Measurements from ENCODE around the gene NKIRAS1. TPM values are rescaled to one million over a fixed set of nuclear protein-coding genes. Genes with fewer than 3 reads are reported as not detected.

NKIRAS1 gene
- total RNA-seq, 1 experiment from 2014 or later, result 7.3 TPM

- Mint-ChIP-seq H3K27me3 (ENCODE audit: low read depth) (no peaks in the 10 kb centered on the region), H3K36me3 (peaks cover 66% of the 10 kb centered on the region), H3K4me3 (no peak overlapping the region), H3K4me1 (no peaks in the 10 kb centered on the region), H3K9me3 (peaks cover 7% of the 10 kb centered on the region), H3K27ac (no peak overlapping the region)
- TF ChIP-seq HMGA2 (CRISPR knock-in tag; IDR thresholded peaks at IDR 0.05) (no peak), ZNF512 (CRISPR knock-in tag; IDR thresholded peaks at IDR 0.05; ENCODE audit: borderline replicate concordance) (no peak), ZSCAN18 (CRISPR knock-in tag; IDR thresholded peaks at IDR 0.05) (no peak), ELF4 (CRISPR knock-in tag; IDR thresholded peaks at IDR 0.05; ENCODE audit: low read depth) (no peak), AR (CRISPR knock-in tag; IDR thresholded peaks at IDR 0.05) (no peak), ZBTB43 (CRISPR knock-in tag; IDR thresholded peaks at IDR 0.05) (no peak), SMAD4 (CRISPR knock-in tag; IDR thresholded peaks at IDR 0.05) (no peak), NFYB (CRISPR knock-in tag; conservative IDR thresholded peaks at IDR 0.05; ENCODE audit: low read depth) (no peak), PRDM15 (CRISPR knock-in tag; IDR thresholded peaks at IDR 0.05) (no peak), OVOL2 (CRISPR knock-in tag; IDR thresholded peaks at IDR 0.05; ENCODE audit: borderline replicate concordance) (no peak), ESRRA (CRISPR knock-in tag; IDR thresholded peaks at IDR 0.05; ENCODE audit: borderline replicate concordance) (no peak), ZNF121 (CRISPR knock-in tag; IDR thresholded peaks at IDR 0.05) (no peak), IRF2 (CRISPR knock-in tag; IDR thresholded peaks at IDR 0.05; ENCODE audit: borderline replicate concordance, low read depth) (no peak), FOXK1 (CRISPR knock-in tag; IDR thresholded peaks at IDR 0.05) (no peak), ZNF138 (CRISPR knock-in tag; conservative IDR thresholded peaks at IDR 0.05) (no peak), ZNF281 (CRISPR knock-in tag; IDR thresholded peaks at IDR 0.05) (no peak)
- TF ChIP-seq, protein P1, sequence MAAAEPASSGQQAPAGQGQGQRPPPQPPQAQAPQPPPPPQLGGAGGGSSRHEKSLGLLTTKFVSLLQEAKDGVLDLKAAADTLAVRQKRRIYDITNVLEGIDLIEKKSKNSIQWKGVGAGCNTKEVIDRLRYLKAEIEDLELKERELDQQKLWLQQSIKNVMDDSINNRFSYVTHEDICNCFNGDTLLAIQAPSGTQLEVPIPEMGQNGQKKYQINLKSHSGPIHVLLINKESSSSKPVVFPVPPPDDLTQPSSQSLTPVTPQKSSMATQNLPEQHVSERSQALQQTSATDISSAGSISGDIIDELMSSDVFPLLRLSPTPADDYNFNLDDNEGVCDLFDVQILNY (CRISPR knock-in tag; IDR thresholded peaks at IDR 0.05), result no peak
- TF ChIP-seq, protein P2, sequence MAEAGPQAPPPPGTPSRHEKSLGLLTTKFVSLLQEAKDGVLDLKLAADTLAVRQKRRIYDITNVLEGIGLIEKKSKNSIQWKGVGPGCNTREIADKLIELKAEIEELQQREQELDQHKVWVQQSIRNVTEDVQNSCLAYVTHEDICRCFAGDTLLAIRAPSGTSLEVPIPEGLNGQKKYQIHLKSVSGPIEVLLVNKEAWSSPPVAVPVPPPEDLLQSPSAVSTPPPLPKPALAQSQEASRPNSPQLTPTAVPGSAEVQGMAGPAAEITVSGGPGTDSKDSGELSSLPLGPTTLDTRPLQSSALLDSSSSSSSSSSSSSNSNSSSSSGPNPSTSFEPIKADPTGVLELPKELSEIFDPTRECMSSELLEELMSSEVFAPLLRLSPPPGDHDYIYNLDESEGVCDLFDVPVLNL (CRISPR knock-in tag; IDR thresholded peaks at IDR 0.05; ENCODE audit: borderline replicate concordance, low read depth), result no peak
- TF ChIP-seq, protein P3, sequence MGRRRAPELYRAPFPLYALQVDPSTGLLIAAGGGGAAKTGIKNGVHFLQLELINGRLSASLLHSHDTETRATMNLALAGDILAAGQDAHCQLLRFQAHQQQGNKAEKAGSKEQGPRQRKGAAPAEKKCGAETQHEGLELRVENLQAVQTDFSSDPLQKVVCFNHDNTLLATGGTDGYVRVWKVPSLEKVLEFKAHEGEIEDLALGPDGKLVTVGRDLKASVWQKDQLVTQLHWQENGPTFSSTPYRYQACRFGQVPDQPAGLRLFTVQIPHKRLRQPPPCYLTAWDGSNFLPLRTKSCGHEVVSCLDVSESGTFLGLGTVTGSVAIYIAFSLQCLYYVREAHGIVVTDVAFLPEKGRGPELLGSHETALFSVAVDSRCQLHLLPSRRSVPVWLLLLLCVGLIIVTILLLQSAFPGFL (CRISPR knock-in tag; IDR thresholded peaks at IDR 0.05; ENCODE audit: borderline replicate concordance), result no peak
- ChIA-PET POLR2A (no interaction called here), CTCF (no interaction called here)
- DNase-seq (ENCODE audit: low spot score) (no peak), ATAC-seq (no peak)
These were observed 12.2 kb downstream of the NKIRAS1 start for GRCh38 chr3:23904545-23904944.

Data from WTC11 (cell line).